Upper lobe of left lung (tissue), 4 donors: Measurements from ENCODE around the gene PPP1R18.

Experiments used
- CTCF ChIP-seq, 6 experiments: fragments of 450-650 bp in 4 of 6; fragments of 200-600 bp in 2 of 6; sonication (generic) in 2 of 6; IDR thresholded peaks; one replicate each; pipeline ENCODE4 v1.5.1; 2016 to 2019; ENCODE audit warnings: antibody characterized with exemption in 6 of 6
- EP300 ChIP-seq, 4 donors: sonication (generic); formaldehyde crosslinking; IDR thresholded peaks; one replicate each; pipeline ENCODE4 v1.5.1; 2017; ENCODE audit warnings: antibody characterized with exemption in 4 of 4, control low read depth in 2 of 4
- POLR2A ChIP-seq, 4 donors: fragments of 450-650 bp; IDR thresholded peaks; one replicate each; pipeline ENCODE4 v1.5.1; 2016 to 2017; ENCODE audit warnings: antibody characterized with exemption in 4 of 4, mild to moderate bottlenecking in 2 of 4
- POLR2AphosphoS5 ChIP-seq, 2 donors: sonication (generic); formaldehyde crosslinking; IDR thresholded peaks; one replicate each; pipeline ENCODE4 v1.5.1; 2017; ENCODE audit warnings: antibody characterized with exemption in 2 of 2

GRCh38 chr6:30735668-30736314 lies 49.3 kb upstream of the PPP1R18 start:
- TF ChIP-seq CTCF (IDR thresholded peaks at IDR 0.05) (no peak), POLR2A (IDR thresholded peaks at IDR 0.05) (no peak), EP300 (IDR thresholded peaks at IDR 0.05) (no peak), POLR2AphosphoS5 (IDR thresholded peaks at IDR 0.05) (no peak)
